AG04450 (cell line): Measurements from ENCODE around the gene DCHS2. TPM values are rescaled to one million over a fixed set of nuclear protein-coding genes. Genes with fewer than 3 reads are reported as not detected.

Experiments
- CTCF ChIA-PET: fragments of 300-600, 350-600 bp; formaldehyde crosslinking; extraction: SDS; loops from one replicate; lab custom pipeline; 2022; ENCODE audit warnings: antibody characterized with exemption, inconsistent platforms; lab: Charles Lee
- POLR2A ChIA-PET: fragments of 350-600 bp; formaldehyde crosslinking; extraction: SDS; loops from one replicate; lab custom pipeline; 2021; ENCODE audit warnings: antibody characterized with exemption, inconsistent platforms; lab: Yijun Ruan, JAX
- DNase-seq: peaks from one replicate; pipeline ENCODE4 v3.0.0-alpha.2; 2011; ENCODE audit warnings: low read depth, low spot score
- H3K27ac ChIP-seq: one replicate; pipeline ENCODE4 v1.5.1; 2012; ENCODE audit warnings: low read depth, low read length, control low read depth
- H3K27me3 ChIP-seq: one replicate; pipeline ENCODE4 v1.6.0; 2012; ENCODE audit warnings: low read length; ENCODE audit not compliant: control insufficient read depth, insufficient read depth
- H3K4me3 ChIP-seq: 2 replicates; pipeline ENCODE4 v1.5.1; 2011; ENCODE audit warnings: mild to moderate bottlenecking, low read depth, low read length, control low read depth
- H3K9me3 ChIP-seq: 2 replicates; pipeline ENCODE4 v1.5.1; 2012; ENCODE audit warnings: low read length; ENCODE audit not compliant: control insufficient read depth, insufficient read depth
- CTCF ChIP-seq: IDR thresholded peaks from 2 replicates; pipeline ENCODE4 v1.5.1; 2011; ENCODE audit warnings: low read depth, low read length, control low read depth, inconsistent platforms
- polyA plus RNA-seq: library from polyadenylated mRNA; depleted of rRNA; stranded (reverse); fragments of >200 nt; gene quantifications from 2 replicates; pipeline ENCODE4 v1.2.3, GENCODE V29; 2011

Gene DCHS2
- polyA plus RNA-seq, 1 experiment: not detected

GRCh38 chr4:154435895-154436294 lies 55.7 kb downstream of the DCHS2 start:
- ChIA-PET CTCF (no interaction called here), POLR2A (no interaction called here)
- H3K27ac ChIP-seq: no peak overlapping the region
- DNase-seq: no peak
- no peaks in the 10 kb centered on the region for H3K9me3 ChIP-seq
- TF ChIP-seq CTCF: no peak
- no peaks in the 10 kb centered on the region for H3K27me3 ChIP-seq
- H3K4me3 ChIP-seq: no peak overlapping the region

GRCh38 chr4:154433543-154433942 lies 58.1 kb downstream of the DCHS2 start:
- Histone ChIP-seq H3K27ac (no peak overlapping the region), H3K9me3 (no peaks in the 10 kb centered on the region), H3K4me3 (no peak overlapping the region), H3K27me3 (no peaks in the 10 kb centered on the region)
- ChIA-PET CTCF (no interaction called here), POLR2A (no interaction called here)
- no peak for TF ChIP-seq CTCF
- DNase-seq: no peak

GRCh38 chr4:154429176-154429575 lies 62.4 kb downstream of the DCHS2 start:
- no peak for TF ChIP-seq CTCF
- Histone ChIP-seq H3K27ac (no peak overlapping the region), H3K27me3 (no peaks in the 10 kb centered on the region), H3K4me3 (no peak overlapping the region), H3K9me3 (no peaks in the 10 kb centered on the region)
- ChIA-PET CTCF (no interaction called here), POLR2A (no interaction called here)
- no peak for DNase-seq

- no peak for DNase-seq
- POLR2A ChIA-PET: no interaction called here
- H3K27ac ChIP-seq: no peak overlapping the region
- CTCF ChIA-PET: no interaction called here
- no peak overlapping the region for H3K4me3 ChIP-seq
- TF ChIP-seq CTCF: no peak
- H3K27me3 ChIP-seq: no peaks in the 10 kb centered on the region
- H3K9me3 ChIP-seq: no peaks in the 10 kb centered on the region
Observed at GRCh38 chr4:154427149-154427548, 64.5 kb downstream of the DCHS2 start.

GRCh38 chr4:154425514-154425913 lies 66.1 kb downstream of the DCHS2 start:
- ChIA-PET CTCF (no interaction called here), POLR2A (no interaction called here)
- H3K4me3 ChIP-seq: no peak overlapping the region
- no peaks in the 10 kb centered on the region for H3K9me3 ChIP-seq
- H3K27ac ChIP-seq: no peak overlapping the region
- no peak for DNase-seq
- H3K27me3 ChIP-seq: no peaks in the 10 kb centered on the region
- no peak for TF ChIP-seq CTCF
